Endodermal cell (in vitro differentiated cells): ENCODE measurements around the gene RASGEF1B. TPM values are rescaled to one million over a fixed set of nuclear protein-coding genes. Genes with fewer than 3 reads are reported as not detected.

Experiments
- DNase-seq: peaks from one replicate; pipeline ENCODE4 v3.0.0-alpha.2; 2017
- H3K27ac ChIP-seq: 2 replicates; pipeline ENCODE4 v1.5.1; 2013; ENCODE audit warnings: mild to moderate bottlenecking, low read depth, low read length, moderate library complexity
- H3K27me3 ChIP-seq: 2 replicates; pipeline ENCODE4 v1.6.1; 2013; ENCODE audit warnings: mild to moderate bottlenecking, low read length, moderate library complexity; ENCODE audit not compliant: insufficient read depth, control insufficient read depth, poor library complexity, severe bottlenecking
- H3K36me3 ChIP-seq: 2 replicates; pipeline ENCODE4 v1.7.0; 2013; ENCODE audit warnings: mild to moderate bottlenecking, low read length, moderate library complexity; ENCODE audit not compliant: control insufficient read depth, insufficient read depth
- H3K4me1 ChIP-seq: one replicate; pipeline ENCODE4 v1.7.0; 2013; ENCODE audit warnings: low read length; ENCODE audit not compliant: control insufficient read depth, insufficient read depth
- H3K4me3 ChIP-seq: 2 replicates; pipeline ENCODE4 v1.5.1; 2013; ENCODE audit warnings: mild to moderate bottlenecking, low read length, moderate library complexity
- H3K9ac ChIP-seq: 2 replicates; pipeline ENCODE4 v1.6.1; 2013; ENCODE audit warnings: mild to moderate bottlenecking, low read length, moderate library complexity; ENCODE audit not compliant: poor library complexity, severe bottlenecking; ENCODE audit errors: extremely low read depth
- H3K9me3 ChIP-seq: 2 replicates; pipeline ENCODE4 v1.6.1; 2013; ENCODE audit warnings: mild to moderate bottlenecking, low read length, moderate library complexity; ENCODE audit not compliant: control insufficient read depth
- H3K27ac Mint-ChIP-seq: 2 replicates; pipeline ENCODE4 v1.8.0; 2020; ENCODE audit warnings: mixed read lengths
- H3K27me3 Mint-ChIP-seq: 2 replicates; pipeline ENCODE4 v1.8.0; 2021; ENCODE audit warnings: mild to moderate bottlenecking, mixed read lengths; ENCODE audit not compliant: insufficient read depth
- H3K36me3 Mint-ChIP-seq: 2 replicates; pipeline ENCODE4 v1.8.0; 2020; ENCODE audit warnings: low read depth, mixed read lengths
- H3K4me1 Mint-ChIP-seq: 2 replicates; pipeline ENCODE4 v1.8.0; 2020; ENCODE audit warnings: mixed read lengths
- H3K4me3 Mint-ChIP-seq: 2 replicates; pipeline ENCODE4 v1.8.0; 2020; ENCODE audit warnings: mild to moderate bottlenecking, moderate library complexity, mixed read lengths
- H3K9me3 Mint-ChIP-seq: 2 replicates; pipeline ENCODE4 v1.8.0; 2020; ENCODE audit warnings: mild to moderate bottlenecking, mixed read lengths
- WGBS, 2 experiments: methylation state at CpG; one replicate each; pipeline versions ENCODE4 v1.1.5 to v1.1.7; 2013; ENCODE audit warnings: missing lambda C conversion rate in 2 of 2, mixed read lengths in 1 of 2; ENCODE audit not compliant: insufficient coverage in 1 of 2, insufficient read length in 1 of 2; 5-methylcytosine and 5-hydroxymethylcytosine counted together
- total RNA-seq, 2 donors: library from RNA; stranded (reverse); fragmentation: NEBNext Ultra II Directional in 1 of 2; extraction: Animal tissue kit (Norgen Biotek cat#: 25700) in 1 of 2; gene quantifications; 2 replicates in 1 of 2; 3 replicates in 1 of 2; pipeline ENCODE4 v1.2.1, GENCODE V29; 2021
- TF ChIP-seq, protein P1 (sequence below): fragments of 200-600 bp; sonication (generic); conservative IDR thresholded peaks from 2 replicates; pipeline ENCODE4 v1.5.0; 2021; ENCODE audit warnings: antibody characterized with exemption, mild to moderate bottlenecking

RASGEF1B gene
- total RNA-seq, 2 donors from 2014 or later: 15.3 to 26.7 TPM

GRCh38 chr4:81440949-81441348 is 30.8 kb downstream of the RASGEF1B start:
- H3K27ac Mint-ChIP-seq: no peak overlapping the region
- H3K36me3 Mint-ChIP-seq: peaks cover 86% of the 10 kb centered on the region
- H3K4me3 Mint-ChIP-seq: no peak overlapping the region
- Histone ChIP-seq H3K27me3 (no peaks in the 10 kb centered on the region), H3K9me3 (no peaks in the 10 kb centered on the region), H3K27ac (no peak overlapping the region), H3K4me1 (no peaks in the 10 kb centered on the region), H3K9ac (no peak overlapping the region), H3K36me3 (peaks cover 92% of the 10 kb centered on the region), H3K4me3 (no peak overlapping the region)
- peaks cover 11% of the 10 kb centered on the region for H3K9me3 Mint-ChIP-seq
- 92% methylated on average over 4 of the region's 4 CpGs; no CpG with 5 or more reads in 1 of the 2 experiments for WGBS, 2 experiments
- TF ChIP-seq, protein P1, sequence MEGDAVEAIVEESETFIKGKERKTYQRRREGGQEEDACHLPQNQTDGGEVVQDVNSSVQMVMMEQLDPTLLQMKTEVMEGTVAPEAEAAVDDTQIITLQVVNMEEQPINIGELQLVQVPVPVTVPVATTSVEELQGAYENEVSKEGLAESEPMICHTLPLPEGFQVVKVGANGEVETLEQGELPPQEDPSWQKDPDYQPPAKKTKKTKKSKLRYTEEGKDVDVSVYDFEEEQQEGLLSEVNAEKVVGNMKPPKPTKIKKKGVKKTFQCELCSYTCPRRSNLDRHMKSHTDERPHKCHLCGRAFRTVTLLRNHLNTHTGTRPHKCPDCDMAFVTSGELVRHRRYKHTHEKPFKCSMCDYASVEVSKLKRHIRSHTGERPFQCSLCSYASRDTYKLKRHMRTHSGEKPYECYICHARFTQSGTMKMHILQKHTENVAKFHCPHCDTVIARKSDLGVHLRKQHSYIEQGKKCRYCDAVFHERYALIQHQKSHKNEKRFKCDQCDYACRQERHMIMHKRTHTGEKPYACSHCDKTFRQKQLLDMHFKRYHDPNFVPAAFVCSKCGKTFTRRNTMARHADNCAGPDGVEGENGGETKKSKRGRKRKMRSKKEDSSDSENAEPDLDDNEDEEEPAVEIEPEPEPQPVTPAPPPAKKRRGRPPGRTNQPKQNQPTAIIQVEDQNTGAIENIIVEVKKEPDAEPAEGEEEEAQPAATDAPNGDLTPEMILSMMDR: no peak
- no peaks in the 10 kb centered on the region for H3K4me1 Mint-ChIP-seq
- no peak for DNase-seq
- no peaks in the 10 kb centered on the region for H3K27me3 Mint-ChIP-seq

DNA sequence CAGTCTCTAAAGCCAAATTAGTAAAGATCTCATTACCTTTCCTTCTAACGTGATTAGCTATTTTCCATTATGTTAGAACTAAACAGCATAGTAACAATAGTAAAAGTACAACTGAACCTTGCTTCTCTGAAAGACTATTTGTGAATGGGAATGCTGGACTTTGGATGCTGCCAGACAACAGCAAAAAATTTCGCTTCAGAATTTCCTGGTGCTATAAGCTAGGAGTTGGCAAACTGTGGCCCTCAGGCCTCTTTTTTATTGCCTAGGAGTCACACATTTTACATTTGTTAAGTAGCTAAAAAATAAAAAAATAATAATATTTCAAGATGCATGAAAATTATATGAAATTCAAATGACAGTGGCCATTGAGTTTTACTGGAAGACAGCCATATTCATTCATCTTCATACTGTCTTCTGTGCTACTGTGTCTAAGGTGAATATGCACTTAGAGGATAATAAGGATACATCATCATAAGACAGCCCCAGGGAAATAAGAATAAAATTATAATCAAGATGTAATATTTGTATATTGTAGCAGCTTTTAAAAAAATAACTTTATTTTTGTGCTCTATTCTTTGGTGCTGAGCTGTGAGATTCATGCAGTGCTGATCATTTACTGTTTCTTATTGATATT is 34.6 kb downstream of the RASGEF1B start:
- peaks cover 85% of the 10 kb centered on the region for H3K36me3 ChIP-seq
- H3K27me3 Mint-ChIP-seq: no peaks in the 10 kb centered on the region
- no peak overlapping the region for H3K9ac ChIP-seq
- H3K27me3 ChIP-seq: no peaks in the 10 kb centered on the region
- H3K4me3 Mint-ChIP-seq: no peak overlapping the region
- TF ChIP-seq, protein P1: no peak
- H3K27ac Mint-ChIP-seq: no peak overlapping the region
- H3K9me3 ChIP-seq: no peaks in the 10 kb centered on the region
- H3K27ac ChIP-seq: no peak overlapping the region
- H3K4me3 ChIP-seq: no peak overlapping the region
- no peak for DNase-seq
- no peaks in the 10 kb centered on the region for H3K4me1 ChIP-seq
- 85 to 100% methylated on average over 1 to 2 of the region's 2 CpGs for WGBS, 2 experiments
- H3K36me3 Mint-ChIP-seq: peaks cover 76% of the 10 kb centered on the region
- H3K9me3 Mint-ChIP-seq: peaks cover 11% of the 10 kb centered on the region
- H3K4me1 Mint-ChIP-seq: no peaks in the 10 kb centered on the region

GRCh38 chr4:81436096-81436495 is 35.6 kb downstream of the RASGEF1B start:
- Histone ChIP-seq H3K9ac (no peak overlapping the region), H3K4me3 (no peak overlapping the region), H3K9me3 (no peaks in the 10 kb centered on the region), H3K27ac (no peak overlapping the region), H3K27me3 (no peaks in the 10 kb centered on the region), H3K36me3 (peaks cover 85% of the 10 kb centered on the region), H3K4me1 (no peaks in the 10 kb centered on the region)
- peaks cover 11% of the 10 kb centered on the region for H3K9me3 Mint-ChIP-seq
- TF ChIP-seq, protein P1: no peak
- no peaks in the 10 kb centered on the region for H3K4me1 Mint-ChIP-seq
- H3K27me3 Mint-ChIP-seq: no peaks in the 10 kb centered on the region
- no peak overlapping the region for H3K4me3 Mint-ChIP-seq
- no peak overlapping the region for H3K27ac Mint-ChIP-seq
- DNase-seq: no peak
- H3K36me3 Mint-ChIP-seq: peaks cover 75% of the 10 kb centered on the region
